Chondrocyte (in vitro differentiated cells): Measurements from ENCODE around the gene LIMD2. TPM values are rescaled to one million over a fixed set of nuclear protein-coding genes. Genes with fewer than 3 reads are reported as not detected.

ENCODE experiments used
- DNase-seq: peaks from one replicate; pipeline ENCODE4 v3.0.0; 2021; ENCODE audit warnings: mixed read lengths, low spot score
- H3K27ac Mint-ChIP-seq: one replicate; pipeline ENCODE4 v1.8.0; 2021; ENCODE audit warnings: mild to moderate bottlenecking, moderate library complexity, mixed read lengths; ENCODE audit not compliant: unreplicated experiment
- H3K27me3 Mint-ChIP-seq: 2 replicates; pipeline ENCODE4 v1.8.0; 2021; ENCODE audit warnings: low read depth, mixed read lengths
- H3K36me3 Mint-ChIP-seq: 2 replicates; pipeline ENCODE4 v1.8.0; 2021; ENCODE audit warnings: low read depth, mixed read lengths
- H3K4me1 Mint-ChIP-seq: 2 replicates; pipeline ENCODE4 v1.8.0; 2021; ENCODE audit warnings: low read depth, mild to moderate bottlenecking, mixed read lengths
- H3K4me3 Mint-ChIP-seq: one replicate; pipeline ENCODE4 v1.8.0; 2021; ENCODE audit warnings: mild to moderate bottlenecking, moderate library complexity, mixed read lengths; ENCODE audit not compliant: unreplicated experiment
- H3K9me3 Mint-ChIP-seq: 2 replicates; pipeline ENCODE4 v1.8.0; 2021; ENCODE audit warnings: low read depth, mixed read lengths
- total RNA-seq: library from RNA; stranded (reverse); gene quantifications from 3 replicates; pipeline ENCODE4 v1.2.1, GENCODE V29; 2021
- TF ChIP-seq, protein P1 (sequence below): fragments of 200-600 bp; sonication (generic); IDR thresholded peaks from 2 replicates; pipeline ENCODE4 v1.5.0; 2021; ENCODE audit warnings: antibody characterized with exemption, mild to moderate bottlenecking, moderate library complexity

LIMD2 gene
- total RNA-seq, 1 donor from 2014 or later: 32.2 TPM

DNA sequence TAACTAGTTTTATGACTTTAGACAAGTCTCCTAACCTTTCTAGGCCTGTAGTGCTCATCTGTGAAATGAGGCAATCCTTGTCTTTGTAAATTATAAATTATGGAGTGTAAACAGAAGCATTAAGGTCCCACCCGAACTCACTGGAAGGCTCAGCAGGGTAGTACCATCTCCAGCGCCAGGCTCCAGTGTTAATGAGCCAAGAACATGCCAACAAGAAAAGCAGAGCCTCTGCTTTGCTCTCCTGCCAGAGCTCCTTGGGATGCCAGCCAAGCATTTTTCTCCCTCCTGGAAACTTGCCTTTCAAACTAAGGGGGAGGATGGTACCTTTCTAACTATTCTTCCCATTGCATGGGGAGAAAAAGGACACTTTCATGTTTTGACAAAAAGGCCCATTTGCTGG lies 14.9 kb downstream of the LIMD2 start:
- DNase-seq: no peak
- Mint-ChIP-seq H3K4me3 (no peak overlapping the region), H3K4me1 (peaks cover 10% of the 10 kb centered on the region), H3K36me3 (peaks cover 22% of the 10 kb centered on the region), H3K9me3 (no peaks in the 10 kb centered on the region), H3K27me3 (no peaks in the 10 kb centered on the region), H3K27ac (no peak overlapping the region)
- TF ChIP-seq, protein P1, sequence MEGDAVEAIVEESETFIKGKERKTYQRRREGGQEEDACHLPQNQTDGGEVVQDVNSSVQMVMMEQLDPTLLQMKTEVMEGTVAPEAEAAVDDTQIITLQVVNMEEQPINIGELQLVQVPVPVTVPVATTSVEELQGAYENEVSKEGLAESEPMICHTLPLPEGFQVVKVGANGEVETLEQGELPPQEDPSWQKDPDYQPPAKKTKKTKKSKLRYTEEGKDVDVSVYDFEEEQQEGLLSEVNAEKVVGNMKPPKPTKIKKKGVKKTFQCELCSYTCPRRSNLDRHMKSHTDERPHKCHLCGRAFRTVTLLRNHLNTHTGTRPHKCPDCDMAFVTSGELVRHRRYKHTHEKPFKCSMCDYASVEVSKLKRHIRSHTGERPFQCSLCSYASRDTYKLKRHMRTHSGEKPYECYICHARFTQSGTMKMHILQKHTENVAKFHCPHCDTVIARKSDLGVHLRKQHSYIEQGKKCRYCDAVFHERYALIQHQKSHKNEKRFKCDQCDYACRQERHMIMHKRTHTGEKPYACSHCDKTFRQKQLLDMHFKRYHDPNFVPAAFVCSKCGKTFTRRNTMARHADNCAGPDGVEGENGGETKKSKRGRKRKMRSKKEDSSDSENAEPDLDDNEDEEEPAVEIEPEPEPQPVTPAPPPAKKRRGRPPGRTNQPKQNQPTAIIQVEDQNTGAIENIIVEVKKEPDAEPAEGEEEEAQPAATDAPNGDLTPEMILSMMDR: no peak

DNA sequence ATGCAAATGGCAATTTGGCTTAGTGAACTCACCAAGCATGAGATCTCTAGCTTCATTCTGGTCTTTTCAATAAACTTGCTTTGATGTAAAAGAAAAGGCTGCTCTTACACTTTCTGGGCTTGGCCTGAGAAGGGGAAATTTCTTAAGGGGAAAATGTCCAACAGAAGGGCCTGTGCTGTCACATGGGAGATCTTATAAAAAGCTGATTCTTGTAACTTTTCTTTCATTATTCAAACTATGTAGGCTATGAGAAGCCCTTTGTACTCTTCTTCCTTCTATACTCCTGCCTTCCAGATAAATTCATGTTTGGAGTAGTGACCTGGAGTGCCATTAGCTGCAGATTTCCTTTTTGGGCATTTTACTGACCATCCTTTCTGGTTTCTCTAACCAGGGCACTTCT lies 16.9 kb downstream of the LIMD2 start:
- Mint-ChIP-seq H3K27ac (no peak overlapping the region), H3K36me3 (peaks cover 21% of the 10 kb centered on the region), H3K4me3 (no peak overlapping the region), H3K9me3 (no peaks in the 10 kb centered on the region), H3K4me1 (peaks cover 10% of the 10 kb centered on the region), H3K27me3 (no peaks in the 10 kb centered on the region)
- DNase-seq: no peak
- TF ChIP-seq, protein P1: no peak

DNA sequence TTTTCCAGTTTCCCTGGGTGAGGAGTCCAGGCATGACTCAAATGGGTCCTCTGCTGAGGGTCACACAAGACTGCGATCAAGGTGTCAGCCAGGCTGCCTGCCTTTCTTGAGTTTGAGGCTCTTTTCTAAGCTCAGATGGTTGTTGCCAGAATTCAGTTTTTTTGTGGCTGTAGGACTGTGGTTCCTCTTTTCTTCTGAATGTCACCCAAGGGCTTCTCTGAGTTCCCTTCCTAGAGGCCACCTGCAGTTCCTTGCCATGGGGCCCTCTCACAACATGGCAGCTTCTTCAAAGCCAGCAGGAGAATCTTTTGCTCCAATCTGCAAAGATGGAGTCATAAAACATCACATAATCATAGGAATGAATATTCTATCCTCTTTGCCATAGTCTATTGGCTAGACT lies 17.5 kb downstream of the LIMD2 start:
- no peak overlapping the region for H3K4me3 Mint-ChIP-seq
- H3K27ac Mint-ChIP-seq: no peak overlapping the region
- no peak for DNase-seq
- peaks cover 10% of the 10 kb centered on the region for H3K4me1 Mint-ChIP-seq
- TF ChIP-seq, protein P1: no peak
- H3K36me3 Mint-ChIP-seq: peaks cover 21% of the 10 kb centered on the region
- H3K27me3 Mint-ChIP-seq: no peaks in the 10 kb centered on the region
- no peaks in the 10 kb centered on the region for H3K9me3 Mint-ChIP-seq

DNA sequence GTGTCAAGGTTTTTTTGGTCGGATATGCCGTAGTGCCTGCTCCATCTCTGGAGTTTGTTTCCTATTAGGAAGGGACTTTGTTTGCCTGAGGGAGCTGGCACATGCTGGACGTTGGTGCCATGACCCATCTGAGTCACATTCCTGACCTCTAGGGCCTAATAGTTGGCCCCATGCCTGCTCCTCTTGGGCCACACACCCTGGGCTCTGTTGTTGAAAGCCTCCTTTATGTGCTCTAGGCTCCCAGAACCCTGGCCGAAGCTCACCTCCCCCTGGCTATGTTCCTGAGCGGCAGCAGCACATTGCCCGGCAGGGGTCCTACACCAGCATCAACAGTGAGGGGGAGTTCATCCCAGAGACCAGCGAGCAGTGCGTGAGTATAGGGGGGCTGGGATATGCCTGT lies 18.4 kb downstream of the LIMD2 start:
- Mint-ChIP-seq H3K9me3 (no peaks in the 10 kb centered on the region), H3K27me3 (no peaks in the 10 kb centered on the region), H3K4me1 (peaks cover 16% of the 10 kb centered on the region), H3K4me3 (no peak overlapping the region), H3K36me3 (peaks cover 23% of the 10 kb centered on the region), H3K27ac (no peak overlapping the region)
- DNase-seq: no peak
- TF ChIP-seq, protein P1: no peak

DNA sequence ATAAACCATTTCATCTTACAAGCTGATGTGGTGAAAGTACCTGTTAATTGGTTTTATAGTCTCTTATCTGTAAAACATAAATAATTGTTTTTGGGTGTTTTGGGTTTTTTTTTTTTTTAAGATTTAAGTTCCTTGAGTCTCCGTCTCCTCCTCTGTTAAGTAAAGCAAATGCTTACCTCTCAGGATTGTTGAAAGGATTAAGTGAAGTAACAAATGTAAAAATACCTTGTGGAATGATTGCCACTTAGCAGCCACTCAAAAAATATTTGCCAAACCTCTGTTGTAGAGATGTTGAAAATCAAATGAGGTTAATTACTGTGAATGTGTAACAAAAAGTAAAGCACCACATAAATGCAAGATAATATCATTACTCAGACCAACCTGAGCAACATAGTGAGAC lies 19.2 kb downstream of the LIMD2 start:
- H3K4me1 Mint-ChIP-seq: peaks cover 24% of the 10 kb centered on the region
- TF ChIP-seq, protein P1: no peak
- H3K4me3 Mint-ChIP-seq: no peak overlapping the region
- H3K27ac Mint-ChIP-seq: no peak overlapping the region
- no peaks in the 10 kb centered on the region for H3K27me3 Mint-ChIP-seq
- DNase-seq: no peak
- H3K9me3 Mint-ChIP-seq: no peaks in the 10 kb centered on the region
- H3K36me3 Mint-ChIP-seq: peaks cover 20% of the 10 kb centered on the region
